SHP77 treated with DMSO at 0.1 percent for 48 hours (cell line): ENCODE results near the gene SRGAP3.

Experiments used
- DNase-seq: peaks from one replicate; lab custom pipeline; 2025; lab: John Stamatoyannopoulos, UW

The SRGAP3 gene

GRCh38 chr3:8964436-8965370, 284.7 kb downstream of the SRGAP3 start:
- DNase-seq = no peak

DNA sequence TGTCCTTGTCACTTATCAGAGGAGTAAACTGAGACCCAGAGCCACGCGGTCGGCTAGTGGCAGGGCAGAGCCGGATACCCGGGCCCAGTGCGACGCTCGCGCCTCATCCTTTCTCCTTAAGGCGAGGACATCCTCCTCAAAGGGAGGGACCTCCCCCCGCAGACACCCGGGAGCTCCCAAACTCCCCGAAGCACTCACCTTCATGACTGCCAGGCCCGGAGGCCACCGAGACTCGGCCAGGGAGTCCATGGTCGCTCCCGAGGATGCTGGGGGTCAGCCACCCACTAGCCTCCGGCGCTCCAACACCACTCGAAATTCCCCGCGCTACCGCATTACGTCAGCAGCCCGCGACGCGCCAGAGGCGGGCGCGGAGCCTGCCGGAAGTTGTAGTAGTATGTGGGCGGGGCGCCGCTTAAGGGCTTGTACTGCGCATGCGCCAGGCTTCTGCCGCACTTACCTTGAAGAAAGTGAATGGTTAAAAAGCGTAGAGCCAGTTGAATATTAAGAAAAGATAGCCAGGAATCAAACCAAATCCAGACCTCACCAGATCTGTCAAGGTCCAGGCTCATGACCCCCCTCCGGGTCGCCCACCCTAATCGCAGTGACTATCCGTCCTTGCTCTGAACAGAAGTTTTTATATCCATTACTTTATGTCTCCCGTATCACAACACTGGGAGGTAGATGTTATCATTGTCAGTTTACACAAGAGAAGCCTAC, 286.2 kb downstream of the SRGAP3 start, which contains the start of gene RAD18:
RAD18 (minus strand) TSS at position 336 of the 717 bp plus-strand sequence; CDS start at position 249, 87 bp downstream.
- peak; percentile 86 for DNase-seq

DNA sequence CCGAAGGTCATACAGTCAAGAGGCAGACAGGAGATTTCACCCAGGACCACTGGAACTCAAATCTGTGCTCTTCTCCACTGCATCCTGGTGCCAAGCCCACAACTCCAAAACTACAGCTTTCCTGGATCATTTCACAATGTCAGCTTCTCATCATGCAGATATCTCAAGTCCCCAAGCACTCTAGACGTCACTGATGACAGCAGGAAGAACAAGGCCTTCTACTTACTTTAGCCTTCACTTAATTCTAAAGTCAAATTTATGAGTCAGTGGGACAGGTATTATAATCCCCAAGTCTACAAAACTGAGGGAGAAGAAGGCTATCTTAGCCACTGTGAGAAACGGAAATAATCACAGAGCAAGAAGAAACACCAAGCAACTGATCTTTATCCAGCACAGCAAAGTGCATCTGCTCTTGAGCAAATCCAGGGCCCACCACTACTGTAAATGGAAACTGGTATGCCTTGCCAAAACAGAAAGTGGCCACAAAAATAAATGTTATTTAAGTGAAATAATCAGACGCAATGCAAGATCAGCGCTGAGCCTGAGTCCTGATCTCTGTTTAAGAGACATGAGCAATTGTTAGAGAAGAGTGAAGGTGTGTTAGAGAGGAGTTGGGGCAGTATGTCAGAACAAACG, 287.1 kb downstream of the SRGAP3 start:
- no peak for DNase-seq

- DNase-seq = no peak
These were observed 289.8 kb downstream of the SRGAP3 start for GRCh38 chr3:8959668-8960067.

- DNase-seq = no peak
These were observed 294.3 kb downstream of the SRGAP3 start for GRCh38 chr3:8954938-8955763.

DNA sequence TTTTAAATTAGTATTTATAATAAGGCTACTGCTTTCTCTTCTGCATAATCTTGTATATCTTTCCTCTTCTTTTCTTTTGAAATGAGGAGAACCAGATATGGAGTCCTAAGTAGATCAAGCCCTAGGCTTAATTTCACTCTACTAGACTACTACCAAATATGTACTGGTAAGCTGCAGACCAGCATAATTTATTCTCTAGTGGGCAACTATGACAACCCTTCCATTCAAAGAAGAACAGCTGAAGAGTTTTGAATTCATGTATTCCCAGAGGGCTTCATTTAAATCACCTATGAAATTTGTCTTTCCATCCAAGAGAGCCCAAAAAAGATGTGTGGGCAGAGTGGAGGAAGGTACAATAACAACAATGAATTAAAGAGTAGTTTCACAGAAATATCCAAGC, 296.1 kb downstream of the SRGAP3 start:
- no peak for DNase-seq

DNA sequence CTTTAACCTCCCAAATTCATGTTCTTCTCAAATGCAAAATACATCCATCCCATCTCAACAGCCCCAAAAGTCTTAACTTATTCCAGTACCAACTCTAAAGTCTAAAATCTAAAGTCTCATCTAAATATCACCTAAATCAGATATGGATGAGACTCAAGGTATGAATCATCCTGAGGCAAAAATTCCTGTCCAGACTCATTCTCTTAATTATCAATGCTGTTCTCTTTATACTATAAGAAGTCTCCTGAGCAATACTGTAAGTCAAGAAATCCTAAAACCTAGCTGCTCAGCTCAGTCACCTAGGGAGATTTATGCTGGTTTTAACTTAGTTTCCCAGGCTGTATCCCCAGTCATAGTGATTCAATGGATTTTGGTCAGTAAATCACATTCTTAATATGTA, 297.3 kb downstream of the SRGAP3 start:
- DNase-seq = no peak

- no peak for DNase-seq
These were observed 303.4 kb downstream of the SRGAP3 start for GRCh38 chr3:8945890-8946600.

DNA sequence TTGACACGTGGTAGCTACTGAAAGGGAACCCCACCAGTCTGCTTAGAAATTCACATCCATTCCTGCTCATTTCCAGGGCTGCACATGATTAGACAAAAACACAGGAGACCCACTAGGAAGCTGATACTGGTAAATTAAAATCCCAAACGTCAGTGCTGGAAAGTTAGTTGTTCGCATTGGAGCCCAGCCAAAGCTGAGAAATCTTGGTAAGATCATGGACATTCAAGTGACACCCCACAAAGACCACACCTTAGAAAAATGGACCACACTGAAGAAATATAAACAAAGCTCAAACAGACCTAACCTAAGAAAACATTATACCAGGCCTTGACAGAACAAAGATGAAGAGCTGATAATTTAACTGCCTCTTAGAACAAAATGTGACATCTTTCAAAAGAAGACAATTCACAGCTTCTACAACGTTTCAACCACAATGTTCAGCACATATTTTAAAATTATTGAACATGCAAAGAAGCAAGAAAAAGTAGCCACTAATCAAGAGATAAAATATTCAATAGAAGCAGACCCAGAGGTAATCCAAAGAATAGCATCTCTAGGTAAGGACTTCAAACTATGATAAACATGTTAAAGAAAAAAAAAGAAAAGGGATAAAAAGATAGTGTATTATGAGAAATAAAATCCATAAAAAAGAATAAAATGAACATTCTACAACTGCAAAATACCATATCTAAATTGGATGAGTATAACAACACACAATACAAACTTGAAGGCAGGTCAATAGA, 306.5 kb downstream of the SRGAP3 start:
- no peak for DNase-seq

GRCh38 chr3:8942115-8942514, 307.3 kb downstream of the SRGAP3 start:
- no peak for DNase-seq

- no peak for DNase-seq
These were observed 311.4 kb downstream of the SRGAP3 start for GRCh38 chr3:8938021-8938420.

- no peak for DNase-seq
These were observed 312.1 kb downstream of the SRGAP3 start for GRCh38 chr3:8937064-8938020.

- DNase-seq = no peak
These were observed 316.9 kb downstream of the SRGAP3 start for GRCh38 chr3:8932507-8932906.

GRCh38 chr3:8931342-8931741, 318.1 kb downstream of the SRGAP3 start:
- DNase-seq = no peak
